K562 (cell line): ENCODE measurements around the gene TXK. TPM values are rescaled to one million over a fixed set of nuclear protein-coding genes. Genes with fewer than 3 reads are reported as not detected.

Experiments
- ATAC-seq: fragments of 200-7000 bp; cut with Tn5 transposase; 3 replicates; pipeline ENCODE4 v1.9.1; 2020; ENCODE audit warnings: moderate library complexity
- BruUV-seq: library from RNA; stranded (reverse); fragments of 400-500 nt; replicated peaks from 2 replicates; lab custom pipeline; 2021; lab: Mats Ljungman, UMichigan
- CTCF ChIA-PET: fragments of 300-600 bp; formaldehyde crosslinking; extraction: SDS; loops from one replicate; lab custom pipeline; 2021; ENCODE audit warnings: low intra/inter-chr PET ratio; lab: Yijun Ruan, JAX
- POLR2A ChIA-PET: fragments of 300-600, 350-650 bp; sonication (Branson Sonifier 250); formaldehyde crosslinking; extraction: SDS; loops from one replicate; lab custom pipeline; 2021; ENCODE audit warnings: antibody characterized with exemption, inconsistent platforms; lab: Yijun Ruan, JAX
- DNase-seq, 4 experiments: peaks; one replicate each; pipeline versions ENCODE4 v3.0.0 to v3.0.0-alpha.2; 2011 to 2018; ENCODE audit warnings: low spot score in 3 of 4, mixed read lengths in 3 of 4; ENCODE audit errors: extremely low read depth in 1 of 4
- FAIRE-seq: peaks from 2 replicates; lab custom pipeline; 2011; peaks lifted over from hg19 to GRCh38; lab: Jason Lieb, UNC
- H2AFZ ChIP-seq: 2 replicates; pipeline ENCODE4 v1.6.0; 2011; ENCODE audit warnings: low read depth, low read length, control low read depth, inconsistent platforms
- H3K27ac ChIP-seq: fragments of 200-600 bp; 3 replicates; pipeline ENCODE4 v1.8.0; 2011; ENCODE audit warnings: low read depth, mild to moderate bottlenecking, control low read depth, inconsistent platforms, low read length, moderate library complexity, mixed read lengths; ENCODE audit errors: extremely low read depth
- H3K27me3 ChIP-seq, 2 experiments: fragments of 300-600 bp in 1 of 2; 2 replicates in 1 of 2; 3 replicates in 1 of 2; pipeline versions ENCODE4 v1.6.0 to v1.8.0; 2011; ENCODE audit warnings: inconsistent platforms in 2 of 2, low read length in 2 of 2, mild to moderate bottlenecking in 1 of 2, mixed read lengths in 1 of 2, moderate library complexity in 1 of 2; ENCODE audit not compliant: control insufficient read depth in 2 of 2, insufficient read depth in 2 of 2
- H3K36me3 ChIP-seq: fragments of 300-600 bp; 3 replicates; pipeline ENCODE4 v1.8.0; 2011; ENCODE audit warnings: mild to moderate bottlenecking, low read length, inconsistent platforms; ENCODE audit not compliant: control insufficient read depth, insufficient read depth
- H3K4me1 ChIP-seq, 2 experiments: fragments of 200-600 bp in 1 of 2; replicated peaks in 1 of 2; 2 replicates in 1 of 2; 3 replicates in 1 of 2; pipeline versions ENCODE4 v1.5.1 to v1.8.0; 2011; ENCODE audit warnings: inconsistent platforms in 2 of 2, low read length in 2 of 2, mild to moderate bottlenecking in 1 of 2, mixed read lengths in 1 of 2, moderate library complexity in 1 of 2; ENCODE audit not compliant: control insufficient read depth in 2 of 2, insufficient read depth in 2 of 2
- H3K4me2 ChIP-seq: 2 replicates; pipeline ENCODE4 v1.6.1; 2011; ENCODE audit warnings: low read length, control low read depth, inconsistent platforms, mixed read lengths; ENCODE audit not compliant: insufficient read depth
- H3K4me3 ChIP-seq: fragments of 200-600 bp; sonication (generic), shearing (Covaris generic); 2 replicates; pipeline ENCODE4 v1.5.1; 2016; ENCODE audit warnings: control low read depth, inconsistent platforms
- H3K79me2 ChIP-seq: fragments of 200-600 bp; 3 replicates; pipeline ENCODE4 v1.8.0; 2011; ENCODE audit warnings: low read length, inconsistent platforms; ENCODE audit not compliant: control insufficient read depth, insufficient read depth
- H3K9ac ChIP-seq, 2 experiments: 2 replicates each; pipeline versions ENCODE4 v1.6.0 to v1.6.1; 2011; ENCODE audit warnings: low read depth in 2 of 2, low read length in 2 of 2, control low read depth in 1 of 2, inconsistent platforms in 1 of 2, mild to moderate bottlenecking in 1 of 2, mixed read lengths in 1 of 2; ENCODE audit not compliant: insufficient read depth in 1 of 2
- H3K9me1 ChIP-seq: one replicate; pipeline ENCODE4 v1.6.0; 2011; ENCODE audit warnings: inconsistent platforms, mild to moderate bottlenecking, low read length, moderate library complexity; ENCODE audit not compliant: control insufficient read depth, insufficient read depth
- H3K9me3 ChIP-seq: replicated peaks from 2 replicates; pipeline ENCODE4 v1.5.1; 2011; ENCODE audit warnings: low read depth, low read length, inconsistent platforms; ENCODE audit not compliant: control insufficient read depth, insufficient read depth
- H4K20me1 ChIP-seq: replicated peaks from 2 replicates; pipeline ENCODE4 v1.6.1; 2011; ENCODE audit warnings: low read length, inconsistent platforms, mixed read lengths; ENCODE audit not compliant: control insufficient read depth, insufficient read depth
- CEBPZ ChIP-seq: fragments of 150-350 bp; IDR thresholded peaks from 2 replicates; pipeline ENCODE4 v1.6.1; 2014; ENCODE audit warnings: low read depth, mild to moderate bottlenecking, low read length, borderline replicate concordance
- CHD4 ChIP-seq: fragments of 200-600 bp; sonication (generic); IDR thresholded peaks from 3 replicates; pipeline ENCODE4 v1.6.1; 2012; ENCODE audit warnings: low read depth, mild to moderate bottlenecking, mixed read lengths, low read length, inconsistent platforms; ENCODE audit not compliant: insufficient read depth, insufficient replicate concordance, poor library complexity, severe bottlenecking
- CLOCK ChIP-seq: fragments of 250-450 bp; sonication (Bioruptor Pico); IDR thresholded peaks from 2 replicates; pipeline ENCODE4 v1.4.0; 2020; ENCODE audit warnings: mild to moderate bottlenecking, moderate library complexity, borderline replicate concordance
- CREB3 ChIP-seq: fragments of 450-650 bp; conservative IDR thresholded peaks from 2 replicates; pipeline ENCODE4 v1.6.1; 2016; ENCODE audit warnings: missing genetic modification characterization, low read depth, mild to moderate bottlenecking, missing compliant biosample characterization, moderate library complexity
- EGR1 ChIP-seq: fragments of 450-650 bp; conservative IDR thresholded peaks from 2 replicates; pipeline ENCODE4 v1.6.1; 2017; ENCODE audit warnings: mild to moderate bottlenecking
- HEY1 ChIP-seq: fragments of 250-450 bp; sonication (Bioruptor Pico); IDR thresholded peaks from 2 replicates; pipeline ENCODE4 v1.5.0; 2020; ENCODE audit warnings: mild to moderate bottlenecking, moderate library complexity, borderline replicate concordance
- RUNX1 ChIP-seq: sonication (generic); IDR thresholded peaks from 2 replicates; pipeline ENCODE4 v1.6.1; 2016; ENCODE audit warnings: antibody characterized with exemption, low read depth
- XRCC5 ChIP-seq: fragments of 200-400 bp; formaldehyde crosslinking; IDR thresholded peaks from 2 replicates; pipeline ENCODE4 v1.6.1; 2017; ENCODE audit warnings: low read depth, mild to moderate bottlenecking, low read length
- ZBTB11 ChIP-seq, 3 experiments: fragments of 200-800 bp in 1 of 3; fragments of 250-450 bp in 1 of 3; fragments of 450-650 bp in 1 of 3; sonication (Bioruptor Pico) in 1 of 3; sonication (Bioruptor generic) in 1 of 3; formaldehyde crosslinking in 1 of 3; IDR thresholded peaks; 2 replicates each; pipeline versions ENCODE4 v1.6.1 to v1.8.0; 2016 to 2022; ENCODE audit warnings: mild to moderate bottlenecking in 2 of 3, missing genetic modification characterization in 2 of 3, missing compliant biosample characterization in 1 of 3, moderate library complexity in 1 of 3
- ZNF121 ChIP-seq: sonication (generic); formaldehyde crosslinking; conservative IDR thresholded peaks from 2 replicates; pipeline ENCODE4 v1.8.0; 2022; ENCODE audit warnings: missing genetic modification reagents
- WGBS: fragments of 100-300 bp; shearing (Covaris generic); methylation state at CpG from one replicate; pipeline ENCODE4 v1.1.6; 2016; ENCODE audit warnings: low coverage, mixed read lengths; ENCODE audit not compliant: insufficient coverage; ENCODE audit errors: missing lambda C conversion rate; 5-methylcytosine and 5-hydroxymethylcytosine counted together
- in situ Hi-C: fragments of 300-500 bp; cut with MboI; formaldehyde crosslinking; loops from 4 replicates; pipeline ENCODE4 v1.15.0; 2018; ENCODE audit warnings: inconsistent platforms, mixed read lengths
- intact Hi-C: fragments of 100-400 bp; cut with micrococcal nuclease; formaldehyde crosslinking; loops from 2 replicates; pipeline ENCODE4 v1.14.2; 2022
- polyA plus RNA-seq, 8 experiments: library from polyadenylated mRNA; depleted of rRNA in 4 of 8; stranded (reverse) in 5 of 8; unstranded in 3 of 8; fragments of >200 nt; fragmentation: Nextera tagmentation in 2 of 8; fragmentation: Illumina TruSeq in 1 of 8; extraction: Ambion mirVana in 2 of 8; extraction: Trizol in 1 of 8; gene quantifications; 2 replicates each; pipeline versions ENCODE4 v1.2.1 to v1.2.3, GENCODE V29; 2011 to 2014; ENCODE audit warnings: inconsistent platforms in 1 of 8, missing spikeins in 1 of 8
- total RNA-seq, 7 experiments: library from RNA; depleted of rRNA in 6 of 7; stranded (reverse); fragments of >200 nt in 6 of 7; fragmentation: Illumina TruSeq in 2 of 7; extraction: Trizol in 2 of 7; gene quantifications; 2 replicates each; pipeline versions ENCODE4 v1.2.1 to v1.2.3, GENCODE V29; 2011 to 2021; ENCODE audit warnings: low replicate concordance in 1 of 7

TXK gene
- total and polyA plus RNA-seq, 9 of the 15 experiments (the other 6 are each of a cell fraction or from before 2014, with no cell fraction given), result 0.24 to 1.1 (median 0.45) TPM; not detected in 1

- BruUV-seq, result no TSS peak
- Histone ChIP-seq H3K27ac (no peak overlapping the region), H3K9me3 (no peaks in the 10 kb centered on the region), H4K20me1 (no peaks in the 10 kb centered on the region), H2AFZ (no peak overlapping the region), H3K4me1 (no peaks in the 10 kb centered on the region), H3K9me1 (no peaks in the 10 kb centered on the region), H3K4me2 (no peak overlapping the region), H3K9ac (no peak overlapping the region), H3K36me3 (no peaks in the 10 kb centered on the region), H3K4me3 (no peak overlapping the region), H3K27me3 (peaks cover 0 to 4% of the 10 kb centered on the region in 2 experiments; a peak in 1 of 5 replicates), H3K79me2 (no peaks in the 10 kb centered on the region)
- in situ Hi-C loops, result no loop called here
- no peak for DNase-seq
- CTCF ChIA-PET, result no interaction called here
- POLR2A ChIA-PET, result interaction anchor here (0.6 to 0.8 kb wide), 2 partner anchors 64 to 94 kb away, joined by 3 read pairs; no protein-coding TSS in a partner anchor
- no peak for FAIRE-seq
- 5% methylated on average over 2 of the region's 2 CpGs for WGBS
- no peak for ATAC-seq
- intact Hi-C loops, result no loop called here
- TF ChIP-seq CEBPZ (no peak), ZBTB11 (CRISPR knock-in tag; IDR thresholded peaks at IDR 0.05) (no peak), ZNF121 (no peak), HEY1 (no peak), XRCC5 (no peak), CHD4 (no peak), CLOCK (CRISPR knock-in tag) (no peak), CREB3 (no peak), RUNX1 (no peak), EGR1 (no peak)
Observed at GRCh38 chr4:48068182-48068581, 65.9 kb downstream of the TXK start.
